Activated CD4-positive, alpha-beta T cell treated with anti-CD3 and anti-CD28 coated beads for 24 hours (primary cell): ENCODE data around the gene CHST9.

Source experiments
- DNase-seq, 2 donors: peaks; one replicate each; pipeline ENCODE4 v3.0.0-alpha.2; 2020; ENCODE audit warnings: low read depth in 2 of 2

CHST9 gene

GRCh38 chr18:26864658-26865057, 320.4 kb downstream of the CHST9 start:
- no peak for DNase-seq

GRCh38 chr18:26863921-26864497, 321.1 kb downstream of the CHST9 start:
- DNase-seq, result no peak

- DNase-seq, result no peak
Observed at GRCh38 chr18:26863122-26863879, 321.8 kb downstream of the CHST9 start.

GRCh38 chr18:26862084-26862483, 323.0 kb downstream of the CHST9 start:
- DNase-seq, result no peak
